H9 (cell line): ENCODE data around the gene MYL9. TPM values are rescaled to one million over a fixed set of nuclear protein-coding genes. Genes with fewer than 3 reads are reported as not detected.

Source experiments
- DNase-seq: peaks from one replicate; pipeline ENCODE4 v3.0.0-alpha.2; 2017
- H2AFZ ChIP-seq: one replicate; pipeline ENCODE4 v1.6.1; 2013; ENCODE audit warnings: mild to moderate bottlenecking, low read length, control low read depth, moderate library complexity
- H2AK5ac ChIP-seq: 2 replicates; pipeline ENCODE4 v1.6.1; 2013; ENCODE audit warnings: low read length, control low read depth, mixed read lengths; ENCODE audit not compliant: insufficient read length
- H2BK120ac ChIP-seq: one replicate; pipeline ENCODE4 v1.6.1; 2013; ENCODE audit warnings: low read depth, mild to moderate bottlenecking, low read length, control low read depth, inconsistent platforms; ENCODE audit not compliant: poor library complexity, severe bottlenecking
- H2BK12ac ChIP-seq: 2 replicates; pipeline ENCODE4 v1.6.1; 2013; ENCODE audit warnings: low read length, control low read depth, mixed read lengths, low read depth; ENCODE audit not compliant: insufficient read length
- H2BK15ac ChIP-seq: 2 replicates; pipeline ENCODE4 v1.6.1; 2013; ENCODE audit warnings: low read depth, low read length, control low read depth
- H2BK20ac ChIP-seq: one replicate; pipeline ENCODE4 v1.6.1; 2013; ENCODE audit warnings: low read depth, mild to moderate bottlenecking, low read length, control low read depth, inconsistent platforms; ENCODE audit not compliant: poor library complexity, severe bottlenecking
- H2BK5ac ChIP-seq: 2 replicates; pipeline ENCODE4 v1.6.1; 2013; ENCODE audit warnings: low read length, control low read depth, mixed read lengths; ENCODE audit not compliant: insufficient read length
- H3K14ac ChIP-seq: 2 replicates; pipeline ENCODE4 v1.6.1; 2013; ENCODE audit warnings: low read length, control low read depth; ENCODE audit not compliant: insufficient read depth
- H3K18ac ChIP-seq: 2 replicates; pipeline ENCODE4 v1.6.1; 2013; ENCODE audit warnings: low read depth, mild to moderate bottlenecking, mixed read lengths, low read length, control low read depth; ENCODE audit not compliant: insufficient read length
- H3K23ac ChIP-seq: 2 replicates; pipeline ENCODE4 v1.6.1; 2013; ENCODE audit warnings: low read length, control low read depth, mixed read lengths, low read depth; ENCODE audit not compliant: insufficient read length
- H3K23me2 ChIP-seq: 2 replicates; pipeline ENCODE4 v1.6.1; 2013; ENCODE audit warnings: low read depth, mild to moderate bottlenecking, mixed read lengths, low read length, control low read depth; ENCODE audit not compliant: insufficient read length, poor library complexity, severe bottlenecking
- H3K27ac ChIP-seq: 2 replicates; pipeline ENCODE4 v1.5.1; 2013; ENCODE audit warnings: low read length, control low read depth, mixed read lengths, low read depth; ENCODE audit not compliant: insufficient read length
- H3K27me3 ChIP-seq: 2 replicates; pipeline ENCODE4 v1.6.1; 2013; ENCODE audit warnings: low read length, control low read depth, inconsistent platforms; ENCODE audit not compliant: insufficient read depth
- H3K4ac ChIP-seq: 2 replicates; pipeline ENCODE4 v1.6.1; 2013; ENCODE audit warnings: low read depth, mild to moderate bottlenecking, control low read depth, inconsistent platforms, low read length, moderate library complexity
- H3K4me1 ChIP-seq: 2 replicates; pipeline ENCODE4 v1.6.1; 2013; ENCODE audit warnings: low read length, control low read depth, inconsistent platforms; ENCODE audit not compliant: insufficient read depth
- H3K4me2 ChIP-seq: 2 replicates; pipeline ENCODE4 v1.6.1; 2013; ENCODE audit warnings: low read length, control low read depth, mixed read lengths; ENCODE audit not compliant: insufficient read length, insufficient read depth
- H3K56ac ChIP-seq: 2 replicates; pipeline ENCODE4 v1.6.1; 2013; ENCODE audit warnings: low read depth, mild to moderate bottlenecking, mixed read lengths, low read length, control low read depth; ENCODE audit not compliant: insufficient read length
- H3K79me1 ChIP-seq: 2 replicates; pipeline ENCODE4 v1.6.1; 2013; ENCODE audit warnings: low read depth, mild to moderate bottlenecking, moderate library complexity, low read length, control low read depth, inconsistent platforms; ENCODE audit not compliant: insufficient read depth, poor library complexity, severe bottlenecking
- H3K79me2 ChIP-seq: 2 replicates; pipeline ENCODE4 v1.6.1; 2013; ENCODE audit warnings: low read length, control low read depth, inconsistent platforms; ENCODE audit not compliant: insufficient read depth
- H3K9ac ChIP-seq: 2 replicates; pipeline ENCODE4 v1.6.1; 2013; ENCODE audit warnings: low read length, control low read depth, mixed read lengths; ENCODE audit not compliant: insufficient read length; ENCODE audit errors: extremely low read depth
- H3K9me3 ChIP-seq: one replicate; pipeline ENCODE4 v1.6.1; 2013; ENCODE audit warnings: low read depth, low read length, inconsistent platforms; ENCODE audit not compliant: control insufficient read depth
- H3T11ph ChIP-seq: one replicate; pipeline ENCODE4 v1.6.1; 2013; ENCODE audit warnings: mild to moderate bottlenecking, low read length, control low read depth, inconsistent platforms
- H4K20me1 ChIP-seq: one replicate; pipeline ENCODE4 v1.6.1; 2013; ENCODE audit not compliant: control insufficient read depth, insufficient read length, insufficient read depth
- H4K5ac ChIP-seq: 2 replicates; pipeline ENCODE4 v1.6.1; 2013; ENCODE audit warnings: low read depth, mild to moderate bottlenecking, mixed read lengths, low read length, control low read depth; ENCODE audit not compliant: insufficient read length
- H4K8ac ChIP-seq: replicated peaks from 2 replicates; pipeline ENCODE4 v1.6.1; 2013; ENCODE audit warnings: low read length, control low read depth, mixed read lengths, low read depth; ENCODE audit not compliant: insufficient read length
- H4K91ac ChIP-seq: 2 replicates; pipeline ENCODE4 v1.6.1; 2013; ENCODE audit warnings: low read depth, mild to moderate bottlenecking, moderate library complexity, mixed read lengths, low read length, control low read depth; ENCODE audit not compliant: insufficient read length
- H3K27ac Mint-ChIP-seq, 3 experiments: 2 replicates in 2 of 3; 3 replicates in 1 of 3; pipeline ENCODE4 v1.8.0; 2020 to 2021; ENCODE audit warnings: mixed read lengths in 3 of 3, mild to moderate bottlenecking in 1 of 3, moderate library complexity in 1 of 3
- H3K27me3 Mint-ChIP-seq: 2 replicates; pipeline ENCODE4 v1.8.0; 2021; ENCODE audit warnings: low read depth, mild to moderate bottlenecking, moderate library complexity, mixed read lengths
- H3K36me3 Mint-ChIP-seq, 3 experiments: 2 replicates in 2 of 3; 3 replicates in 1 of 3; pipeline ENCODE4 v1.8.0; 2020 to 2021; ENCODE audit warnings: low read depth in 3 of 3, mixed read lengths in 3 of 3; ENCODE audit not compliant: insufficient read depth in 1 of 3
- H3K4me1 Mint-ChIP-seq, 2 experiments: 2 replicates each; pipeline ENCODE4 v1.8.0; 2020; ENCODE audit warnings: mixed read lengths in 2 of 2
- H3K4me3 Mint-ChIP-seq, 2 experiments: 2 replicates in 1 of 2; 3 replicates in 1 of 2; pipeline ENCODE4 v1.8.0; 2020 to 2021; ENCODE audit warnings: mild to moderate bottlenecking in 2 of 2, mixed read lengths in 2 of 2, moderate library complexity in 1 of 2
- H3K9me3 Mint-ChIP-seq, 2 experiments: 2 replicates in 1 of 2; 3 replicates in 1 of 2; pipeline ENCODE4 v1.8.0; 2020; ENCODE audit warnings: mild to moderate bottlenecking in 2 of 2, mixed read lengths in 2 of 2, moderate library complexity in 1 of 2
- CTCF ChIP-seq: fragments of 200-600 bp; sonication (generic); conservative IDR thresholded peaks from 3 replicates; pipeline ENCODE4 v1.8.0; 2021; ENCODE audit warnings: antibody characterized with exemption, mild to moderate bottlenecking
- WGBS: extraction: QIAGEN DNeasy Blood & Tissue Kit; methylation state at CpG from one replicate; pipeline ENCODE4 v1.1.7; 2013; ENCODE audit warnings: missing lambda C conversion rate, low lambda C conversion rate, mixed read lengths; ENCODE audit not compliant: insufficient read length; ENCODE audit errors: extremely low coverage; 5-methylcytosine and 5-hydroxymethylcytosine counted together
- total RNA-seq: library from RNA; stranded (reverse); gene quantifications from 2 replicates; pipeline ENCODE4 v1.2.1, GENCODE V29; 2021

The MYL9 gene
- total RNA-seq, 1 experiment from 2014 or later = 218 TPM

GRCh38 chr20:36573798-36574365 is 32.6 kb downstream of the MYL9 start:
- peak overlapping the region; percentile 89 to 92 for H3K4me3 Mint-ChIP-seq
- peaks cover 30% of the 10 kb centered on the region for H3K23me2 ChIP-seq
- DNase-seq = no peak

More at GRCh38 chr20:36573798-36574365, 32.6 kb downstream of the MYL9 start:
- Histone ChIP-seq H3K56ac (no peak overlapping the region), H3T11ph (no peak overlapping the region), H2BK12ac (no peak overlapping the region), H3K4me1 (peaks cover 8% of the 10 kb centered on the region), H3K9ac (no peak overlapping the region), H4K5ac (no peak overlapping the region), H4K91ac (no peak overlapping the region), H2BK20ac (no peak overlapping the region), H3K14ac (0 out of 2 replicates have a peak overlapping the region, but pooled peaks have one; percentile 9), H3K79me1 (no peaks in the 10 kb centered on the region), H4K20me1 (no peaks in the 10 kb centered on the region), H3K27ac (no peak overlapping the region), H2BK15ac (no peak overlapping the region), H4K8ac (no peak overlapping the region), H3K4ac (no peak overlapping the region), H3K23ac (no peak overlapping the region), H2BK5ac (no peak overlapping the region), H3K4me2 (peak overlapping the region; percentile 31), H2AK5ac (no peak overlapping the region), H3K9me3 (no peaks in the 10 kb centered on the region), H3K18ac (peak overlapping the region; percentile 29), H3K27me3 (no peaks in the 10 kb centered on the region), H2AFZ (no peak overlapping the region), H2BK120ac (no peak overlapping the region), H3K79me2 (peaks cover 12% of the 10 kb centered on the region; the same call in 1 of the 2 replicates)
- TF ChIP-seq CTCF = no peak
- Mint-ChIP-seq H3K27ac (no peak overlapping the region), H3K36me3 (peaks cover 5 to 16% (median 10%) of the 10 kb centered on the region in 3 experiments; a peak in 6 of 7 replicates), H3K4me1 (peaks cover 56% of the 10 kb centered on the region in 2 experiments), H3K9me3 (no peaks in the 10 kb centered on the region; a peak in 1 of 5 replicates), H3K27me3 (no peaks in the 10 kb centered on the region)
- no CpG with 5 or more reads among the region's 53 CpGs for WGBS
